OCI-LY1 (cell line): Measurements from ENCODE around the gene ACACA.

Source experiments
- H2AFZ ChIP-seq: fragments of 200-600 bp; sonication (generic), shearing (Covaris generic); 2 replicates; pipeline ENCODE4 v1.6.0; 2014; ENCODE audit warnings: antibody characterized with exemption, mild to moderate bottlenecking, low read length
- H3F3A ChIP-seq: fragments of 200-600 bp; sonication (generic), shearing (Covaris generic); 2 replicates; pipeline ENCODE4 v1.6.0; 2014; ENCODE audit warnings: mild to moderate bottlenecking, antibody characterized with exemption, low read length, moderate library complexity; ENCODE audit not compliant: insufficient read depth
- H3K27ac ChIP-seq: fragments of 200-600 bp; sonication (generic); 2 replicates; pipeline ENCODE4 v1.5.1; 2014; ENCODE audit warnings: low read length, mixed run types, mild to moderate bottlenecking, low read depth; ENCODE audit not compliant: poor library complexity, severe bottlenecking
- H3K27me3 ChIP-seq: fragments of 200-600 bp; sonication (generic); 2 replicates; pipeline ENCODE4 v1.6.0; 2014; ENCODE audit warnings: antibody characterized with exemption, mild to moderate bottlenecking, low read length, moderate library complexity; ENCODE audit not compliant: insufficient read depth
- H3K36me3 ChIP-seq: fragments of 200-600 bp; sonication (generic); 2 replicates; pipeline ENCODE4 v1.6.1; 2014; ENCODE audit warnings: mild to moderate bottlenecking, antibody characterized with exemption, low read length, moderate library complexity, mixed read lengths; ENCODE audit not compliant: insufficient read depth
- H3K4me1 ChIP-seq: fragments of 200-600 bp; sonication (generic); 2 replicates; pipeline ENCODE4 v1.5.1; 2014; ENCODE audit warnings: mild to moderate bottlenecking, low read length, moderate library complexity; ENCODE audit not compliant: insufficient read depth, severe bottlenecking
- H3K4me2 ChIP-seq: fragments of 200-600 bp; sonication (generic), shearing (Covaris generic); 2 replicates; pipeline ENCODE4 v1.6.1; 2014; ENCODE audit warnings: low read length
- H3K4me3 ChIP-seq: fragments of 200-600 bp; sonication (generic); 2 replicates; pipeline ENCODE4 v1.5.1; 2014; ENCODE audit warnings: low read length, low read depth, mild to moderate bottlenecking, mixed read lengths; ENCODE audit not compliant: poor library complexity, severe bottlenecking
- H3K79me2 ChIP-seq: fragments of 200-600 bp; shearing (Covaris generic); 2 replicates; pipeline ENCODE4 v1.6.1; 2016; ENCODE audit warnings: mixed run types, low read length, mixed read lengths; ENCODE audit not compliant: insufficient read depth
- H3K9ac ChIP-seq: fragments of 200-600 bp; sonication (generic), shearing (Covaris generic); 2 replicates; pipeline ENCODE4 v1.6.1; 2014; ENCODE audit warnings: mild to moderate bottlenecking, low read length, mixed read lengths
- H3K9me2 ChIP-seq: fragments of 200-600 bp; sonication (generic), shearing (Covaris generic); 2 replicates; pipeline ENCODE4 v1.6.1; 2014; ENCODE audit warnings: low read depth, mild to moderate bottlenecking, low read length, mixed read lengths
- H3K9me3 ChIP-seq: fragments of 200-600 bp; shearing (Covaris generic); 2 replicates; pipeline ENCODE4 v1.6.1; 2014; ENCODE audit warnings: low read length, mixed read lengths
- H4K20me1 ChIP-seq: fragments of 200-600 bp; sonication (generic), shearing (Covaris generic); 2 replicates; pipeline ENCODE4 v1.6.0; 2016; ENCODE audit warnings: mild to moderate bottlenecking, low read length; ENCODE audit not compliant: insufficient read depth
- CTCF ChIP-seq: fragments of 200-600 bp; sonication (generic), shearing (Covaris generic); IDR thresholded peaks from 2 replicates; pipeline ENCODE4 v1.5.1; 2017; ENCODE audit warnings: mild to moderate bottlenecking, antibody characterized with exemption, low read length, moderate library complexity, mixed read lengths
- EZH2 ChIP-seq: fragments of 200-600 bp; sonication (generic), shearing (Covaris generic); IDR thresholded peaks from 2 replicates; pipeline ENCODE4 v1.8.0; 2017; ENCODE audit warnings: borderline replicate concordance, mixed run types, mild to moderate bottlenecking, antibody characterized with exemption, low read length, moderate library complexity, mixed read lengths

The ACACA gene

GRCh38 chr17:37322826-37323561, 83.6 kb downstream of the ACACA start:
- Histone ChIP-seq H3K9ac (no peak overlapping the region), H3K9me2 (no peaks in the 10 kb centered on the region), H3K9me3 (no peaks in the 10 kb centered on the region), H3K4me3 (no peak overlapping the region), H3K27me3 (no peaks in the 10 kb centered on the region), H3K4me2 (no peak overlapping the region), H3F3A (no peaks in the 10 kb centered on the region), H4K20me1 (no peaks in the 10 kb centered on the region), H3K36me3 (peaks cover 69% of the 10 kb centered on the region), H3K79me2 (no peaks in the 10 kb centered on the region), H3K4me1 (no peaks in the 10 kb centered on the region), H3K27ac (no peak overlapping the region), H2AFZ (no peak overlapping the region)
- TF ChIP-seq EZH2 (no peak), CTCF (no peak)

- Histone ChIP-seq H3K9ac (no peak overlapping the region), H3K4me1 (no peaks in the 10 kb centered on the region), H3K4me2 (no peak overlapping the region), H3K79me2 (no peaks in the 10 kb centered on the region), H3F3A (no peaks in the 10 kb centered on the region), H2AFZ (no peak overlapping the region), H3K27me3 (no peaks in the 10 kb centered on the region), H3K27ac (no peak overlapping the region), H3K9me2 (no peaks in the 10 kb centered on the region), H3K9me3 (no peaks in the 10 kb centered on the region), H4K20me1 (no peaks in the 10 kb centered on the region), H3K4me3 (no peak overlapping the region), H3K36me3 (peaks cover 64% of the 10 kb centered on the region)
- no peak for TF ChIP-seq CTCF
- TF ChIP-seq EZH2, result no peak
These were observed 84.5 kb downstream of the ACACA start for GRCh38 chr17:37322106-37322505.

GRCh38 chr17:37318931-37319594, 87.6 kb downstream of the ACACA start:
- H3K9me2 ChIP-seq, result no peaks in the 10 kb centered on the region
- H3K36me3 ChIP-seq, result peaks cover 60% of the 10 kb centered on the region
- H3K27me3 ChIP-seq, result no peaks in the 10 kb centered on the region
- H3K9me3 ChIP-seq, result no peaks in the 10 kb centered on the region
- no peaks in the 10 kb centered on the region for H4K20me1 ChIP-seq
- H3F3A ChIP-seq, result no peaks in the 10 kb centered on the region
- no peak overlapping the region for H2AFZ ChIP-seq
- no peak overlapping the region for H3K4me3 ChIP-seq
- no peaks in the 10 kb centered on the region for H3K4me1 ChIP-seq
- no peak overlapping the region for H3K27ac ChIP-seq
- no peak overlapping the region for H3K9ac ChIP-seq
- no peak for TF ChIP-seq CTCF
- no peak for TF ChIP-seq EZH2
- no peaks in the 10 kb centered on the region for H3K79me2 ChIP-seq
- H3K4me2 ChIP-seq, result no peak overlapping the region
